Activated CD8-positive, alpha-beta memory T cell treated with anti-CD3 and anti-CD28 coated beads, Interleukin-2, amount 50 U/mL, for 4 hours (primary cell): ENCODE results near the gene ACTR1A.
"Not testable (repeated sequence)": the region's sequence is repeated elsewhere in the genome, so short reads cannot be mapped to it uniquely, and the experiment has no call there.

Experiments
- DNase-seq: peaks from one replicate; pipeline ENCODE4 v3.0.0-alpha.2; 2020

Gene ACTR1A

DNA sequence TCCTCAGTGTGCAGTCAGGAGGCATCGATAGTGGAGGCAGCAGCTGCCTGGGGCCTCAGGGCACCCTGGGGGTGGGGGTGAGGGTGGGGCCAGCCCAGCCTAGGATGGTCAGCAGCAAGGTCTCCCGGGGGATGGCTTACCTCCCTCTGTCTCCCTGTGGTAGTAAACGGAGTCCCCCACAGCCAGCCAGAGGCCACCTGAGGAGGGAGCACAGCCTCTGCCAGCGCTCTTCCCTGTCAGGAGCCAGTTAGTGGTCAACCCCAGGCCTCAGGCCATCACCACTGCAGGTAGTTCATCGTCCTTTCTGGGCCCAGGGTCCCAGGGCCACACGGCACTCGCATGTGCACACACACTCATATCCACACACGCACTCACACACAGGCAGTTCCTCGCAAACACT is 22.1 kb downstream of the ACTR1A start:
- DNase-seq: no peak

DNA sequence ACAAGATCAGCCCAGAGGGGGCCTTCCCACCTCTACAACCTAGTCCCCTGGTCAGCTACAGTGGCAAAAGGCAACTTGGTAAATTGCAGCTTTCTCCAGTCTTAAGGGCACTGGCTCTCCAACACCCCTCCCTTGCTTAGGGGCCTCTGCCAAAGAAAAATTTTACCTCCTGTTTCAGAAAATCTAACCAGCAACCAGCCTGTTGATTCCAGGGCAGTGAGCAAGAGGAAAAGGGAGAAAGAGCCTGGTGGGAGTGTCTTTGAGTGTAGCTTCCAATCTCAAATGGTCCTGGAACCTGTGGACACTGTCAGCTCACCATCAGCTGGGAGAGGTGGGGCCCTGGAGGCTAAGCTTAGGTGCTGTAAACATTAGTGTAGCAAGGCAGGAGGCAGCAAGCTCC is 22.9 kb downstream of the ACTR1A start:
- no peak for DNase-seq

DNA sequence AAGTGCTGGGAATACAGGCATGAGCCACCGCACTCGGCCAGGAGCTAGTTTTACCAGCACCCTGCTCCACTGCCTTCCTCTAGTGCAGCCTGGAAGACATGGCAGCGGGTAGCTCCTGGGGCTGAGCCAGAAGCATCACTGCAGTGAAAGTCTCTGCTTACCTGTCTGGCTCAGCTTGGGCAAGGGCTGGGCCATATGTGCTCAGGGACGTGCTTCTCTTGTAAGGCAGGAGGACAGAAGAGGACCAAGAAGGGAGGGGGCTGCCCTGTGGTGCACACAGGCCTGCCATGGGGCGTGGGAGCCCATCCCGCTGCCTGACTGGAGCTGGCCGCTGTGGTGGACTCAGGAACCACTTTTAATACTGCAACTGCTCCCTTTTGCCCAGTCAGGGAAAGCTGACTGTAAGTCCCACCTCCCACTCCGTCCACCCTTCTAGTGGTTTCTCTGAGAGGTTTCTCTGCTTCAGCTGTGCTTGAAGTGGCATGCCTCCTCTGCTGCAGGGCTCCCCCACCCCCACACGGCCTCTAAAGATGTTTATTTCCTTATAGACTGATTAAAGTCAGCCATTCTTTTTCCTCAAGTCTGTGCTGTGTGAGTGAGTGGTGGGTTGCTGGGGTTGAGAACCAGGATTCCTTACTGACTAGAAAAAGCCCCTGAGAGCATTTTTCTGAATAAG is 25.9 kb downstream of the ACTR1A start:
- DNase-seq: peak; percentile 30

DNA sequence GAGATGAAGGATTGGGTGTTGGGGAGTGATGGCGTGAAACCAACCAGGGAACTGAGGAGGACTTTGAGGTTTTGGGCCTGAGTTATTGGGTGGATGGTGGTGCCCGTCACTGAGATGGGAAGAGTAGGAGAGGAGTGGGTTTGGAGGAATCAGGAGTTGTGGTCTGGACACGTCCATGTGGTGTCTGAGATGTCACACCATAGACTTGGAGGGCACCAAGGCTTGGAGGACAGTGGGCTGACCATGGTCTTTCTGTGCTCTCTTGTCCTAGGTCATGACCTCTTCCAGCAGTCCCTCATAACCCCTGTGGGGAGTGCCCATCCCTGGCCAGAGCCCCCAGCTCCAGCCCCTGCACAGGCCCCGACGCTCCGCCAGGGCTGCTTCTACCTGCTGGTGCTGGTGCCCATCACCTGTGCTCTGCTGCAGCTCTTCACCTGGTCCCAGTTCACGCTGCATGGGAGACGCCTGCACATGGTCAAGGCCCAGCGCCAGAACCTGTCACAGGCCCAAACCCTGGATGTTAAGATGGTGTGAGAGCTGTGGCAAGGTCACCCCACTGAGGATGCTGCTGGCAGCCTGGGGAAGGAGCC is 27.0 kb downstream of the ACTR1A start:
- no peak for DNase-seq

DNA sequence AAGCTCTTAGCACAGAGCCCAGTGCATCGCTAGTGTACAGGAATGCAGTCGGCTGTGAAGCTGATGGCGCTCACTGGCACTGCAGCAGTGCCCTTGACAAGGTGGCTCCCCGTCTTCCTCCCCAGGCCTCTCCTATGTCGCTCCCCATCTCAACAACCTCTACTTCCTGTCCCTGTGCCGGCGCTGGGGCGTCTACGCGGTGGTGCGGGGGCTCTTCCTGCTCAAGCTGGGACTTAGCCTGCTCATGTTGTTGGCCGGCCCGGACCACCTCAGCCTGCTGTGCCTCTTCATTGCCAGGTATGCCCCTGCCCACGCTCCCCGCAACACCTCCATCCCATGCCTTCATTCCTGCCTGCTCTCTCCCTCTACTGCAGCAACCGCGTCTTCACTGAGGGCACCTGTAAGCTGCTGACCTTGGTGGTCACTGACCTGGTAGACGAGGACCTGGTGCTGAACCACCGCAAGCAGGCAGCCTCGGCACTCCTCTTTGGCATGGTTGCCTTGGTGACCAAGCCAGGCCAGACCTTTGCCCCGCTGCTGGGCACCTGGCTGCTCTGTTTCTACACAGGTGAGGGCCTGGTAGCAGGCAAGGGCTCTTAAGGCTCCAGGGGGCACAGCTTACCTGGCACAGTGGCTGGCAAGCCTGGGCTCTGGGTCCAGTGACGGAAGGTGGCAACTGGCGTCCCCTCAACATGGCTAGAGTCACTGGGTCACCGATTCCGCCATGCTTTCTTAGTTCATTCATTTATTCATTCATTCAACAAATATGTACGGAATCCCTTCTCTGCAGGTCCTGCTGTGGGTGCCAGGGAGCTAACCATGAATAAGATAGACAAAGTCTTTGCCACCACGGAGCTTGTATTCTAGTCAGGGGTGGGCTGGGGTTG is 28.8 kb downstream of the ACTR1A start:
- DNase-seq: peak; percentile 30

DNA sequence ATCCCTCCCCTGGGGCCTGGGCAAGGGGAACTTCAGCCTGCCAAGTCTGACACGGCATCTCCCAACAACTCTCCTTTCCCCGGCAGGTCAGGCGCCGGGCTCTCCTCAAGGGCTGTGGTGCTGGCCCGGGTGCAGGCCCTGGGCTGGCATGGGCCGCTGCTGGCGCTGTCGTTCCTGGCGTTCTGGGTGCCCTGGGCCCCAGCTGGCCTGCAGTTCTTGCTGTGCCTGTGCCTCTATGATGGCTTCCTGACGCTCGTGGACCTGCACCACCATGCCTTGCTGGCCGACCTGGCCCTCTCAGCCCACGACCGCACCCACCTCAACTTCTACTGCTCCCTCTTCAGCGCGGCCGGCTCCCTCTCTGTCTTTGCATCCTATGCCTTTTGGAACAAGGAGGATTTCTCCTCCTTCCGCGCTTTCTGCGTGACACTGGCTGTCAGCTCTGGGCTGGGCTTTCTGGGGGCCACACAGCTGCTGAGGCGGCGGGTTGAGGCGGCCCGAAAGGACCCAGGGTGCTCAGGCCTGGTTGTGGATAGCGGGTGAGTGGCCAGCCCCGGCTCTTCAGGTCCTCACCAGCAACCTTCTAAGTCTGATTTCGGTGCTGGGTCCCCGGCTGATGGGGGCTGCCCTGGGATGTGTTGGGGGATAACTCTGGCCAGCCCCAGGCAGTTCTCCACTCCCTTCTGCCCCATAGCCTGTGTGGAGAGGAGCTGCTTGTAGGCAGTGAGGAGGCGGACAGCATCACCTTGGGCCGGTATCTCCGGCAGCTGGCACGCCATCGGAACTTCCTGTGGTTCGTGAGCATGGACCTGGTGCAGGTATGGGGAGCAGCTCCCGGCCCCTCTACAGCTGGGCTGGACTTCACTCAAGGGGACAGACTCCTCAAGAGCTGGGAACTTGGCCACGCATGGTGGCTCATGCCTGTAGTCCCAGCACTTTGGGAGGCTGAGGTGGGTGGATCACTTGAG is 31.6 kb downstream of the ACTR1A start:
- DNase-seq: no peak

DNA sequence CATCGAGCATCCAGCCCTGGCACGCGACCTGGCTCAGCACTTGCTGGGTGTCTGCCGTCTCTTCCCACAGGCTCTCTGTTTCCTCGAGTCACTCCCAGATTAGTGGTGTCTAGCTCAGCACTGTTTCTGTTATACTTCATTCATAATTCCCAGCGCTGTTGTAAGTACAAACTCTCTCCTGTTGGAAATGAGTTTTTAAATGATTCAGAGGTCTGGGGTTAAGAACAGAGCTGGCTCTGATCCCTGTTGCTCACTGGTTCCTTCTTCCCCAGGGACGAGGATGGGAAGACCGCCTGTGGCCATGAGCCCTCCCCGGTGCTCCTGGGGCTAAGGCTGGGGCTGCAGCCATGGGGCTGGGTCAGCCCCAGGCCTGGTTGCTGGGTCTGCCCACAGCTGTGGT is 33.8 kb downstream of the ACTR1A start:
- DNase-seq: no peak

DNA sequence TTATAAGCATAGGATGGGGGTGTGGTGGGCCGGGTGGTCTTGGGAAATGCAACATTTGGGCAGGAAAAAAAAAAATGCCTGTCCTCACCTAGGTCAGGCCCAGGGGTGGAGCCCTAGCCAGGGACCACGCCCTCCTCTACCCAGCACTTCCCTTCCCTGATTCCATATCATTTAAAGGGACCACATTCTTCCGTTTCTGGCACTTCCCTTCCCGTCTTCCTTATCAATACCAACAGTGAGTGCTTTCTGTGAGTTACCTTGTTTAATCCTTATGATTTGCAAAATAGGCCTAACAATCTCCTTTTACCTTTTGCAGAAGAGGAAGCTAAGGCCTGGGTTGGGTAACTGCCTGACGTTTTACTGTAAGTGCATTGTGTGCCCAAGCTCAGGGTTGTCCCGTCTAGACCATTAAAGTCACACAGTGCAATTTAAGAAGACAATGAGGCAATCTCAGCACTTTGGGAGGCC is 34.5 kb downstream of the ACTR1A start:
- DNase-seq: no peak

DNA sequence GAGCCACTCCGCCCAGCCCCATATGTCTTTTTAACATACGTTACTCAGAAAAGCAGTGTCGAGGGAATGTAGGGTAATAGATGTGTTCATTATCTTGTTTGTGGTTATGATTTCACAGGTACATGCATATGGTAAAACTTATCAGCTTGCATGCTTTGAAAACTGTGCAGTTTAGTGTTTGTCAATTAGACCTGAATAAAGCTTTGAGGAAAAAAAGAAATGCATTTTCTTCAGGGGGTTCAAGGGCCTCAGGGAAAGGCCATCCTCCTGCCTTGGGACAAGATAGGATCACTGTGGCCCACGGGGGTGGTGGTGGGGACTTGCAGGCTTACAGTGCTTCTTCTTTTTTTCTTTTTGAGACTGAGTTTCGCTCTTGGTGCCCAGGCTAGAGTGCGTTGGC is 35.2 kb downstream of the ACTR1A start:
- no peak for DNase-seq

DNA sequence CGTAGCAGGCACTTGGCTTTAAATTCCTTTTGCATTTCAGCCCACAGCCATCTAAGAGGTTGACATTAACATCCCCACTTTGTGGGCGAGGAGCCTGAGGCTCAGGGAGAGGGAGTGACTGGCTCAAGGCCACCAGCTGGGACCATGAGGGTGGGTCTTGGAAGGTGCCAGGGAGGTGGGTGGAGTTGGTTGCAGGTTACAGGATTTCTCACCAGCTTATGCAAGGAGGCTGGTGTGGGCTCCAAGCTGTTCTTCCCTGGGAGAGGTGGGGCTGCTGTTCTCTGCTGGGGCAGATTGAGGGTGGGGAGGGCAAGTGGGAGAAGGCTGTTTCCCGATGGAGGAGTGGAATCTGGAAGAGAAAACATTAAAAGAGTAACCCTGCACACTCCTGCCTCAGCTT is 37.0 kb downstream of the ACTR1A start:
- DNase-seq: no peak

DNA sequence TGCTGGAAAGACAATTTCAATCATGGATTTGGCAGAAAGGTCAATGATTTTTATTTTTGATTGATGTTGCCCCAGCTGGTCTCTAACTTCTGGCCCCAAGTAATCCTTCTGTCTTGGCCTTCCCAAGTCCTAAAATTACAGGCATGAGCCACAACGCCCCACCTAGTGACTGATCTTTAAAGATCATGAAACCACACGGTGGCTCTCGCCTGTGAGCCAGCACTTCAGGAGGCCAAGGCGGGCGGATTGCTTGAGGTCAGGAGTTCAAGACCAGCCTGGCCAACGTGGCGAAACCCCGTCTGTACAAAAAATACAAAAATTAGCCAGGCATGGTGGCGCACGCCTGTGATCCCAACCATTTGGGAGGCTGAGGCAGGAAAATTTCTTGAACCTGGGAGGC is 38.5 kb downstream of the ACTR1A start:
- no peak for DNase-seq

DNA sequence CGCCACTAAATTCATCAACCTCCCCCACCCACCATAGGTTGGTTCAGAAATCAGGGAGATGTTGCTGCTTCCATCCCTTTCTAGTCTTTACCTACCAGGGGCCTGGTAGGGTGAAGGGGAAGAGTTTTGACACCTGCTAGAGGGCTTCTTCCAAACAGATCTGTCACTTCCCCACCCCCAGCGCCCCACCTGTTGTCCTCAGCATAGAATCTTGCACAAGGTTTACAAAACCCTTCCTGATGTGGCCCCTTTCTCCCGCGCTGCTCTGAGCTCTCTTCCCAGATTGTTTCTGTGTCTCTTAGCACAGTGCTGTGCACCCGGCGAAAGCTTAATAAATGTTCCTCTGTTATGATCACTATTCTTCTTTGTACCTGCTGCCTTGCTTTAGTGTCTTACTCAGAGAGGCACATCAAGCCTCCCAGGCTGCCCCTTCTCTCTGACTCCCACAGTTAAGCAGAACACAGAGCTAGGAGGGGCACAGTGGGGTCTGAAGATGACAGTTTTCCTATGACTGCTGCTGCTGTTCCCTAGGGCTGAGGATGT is 39.9 kb downstream of the ACTR1A start:
- no peak for DNase-seq

DNA sequence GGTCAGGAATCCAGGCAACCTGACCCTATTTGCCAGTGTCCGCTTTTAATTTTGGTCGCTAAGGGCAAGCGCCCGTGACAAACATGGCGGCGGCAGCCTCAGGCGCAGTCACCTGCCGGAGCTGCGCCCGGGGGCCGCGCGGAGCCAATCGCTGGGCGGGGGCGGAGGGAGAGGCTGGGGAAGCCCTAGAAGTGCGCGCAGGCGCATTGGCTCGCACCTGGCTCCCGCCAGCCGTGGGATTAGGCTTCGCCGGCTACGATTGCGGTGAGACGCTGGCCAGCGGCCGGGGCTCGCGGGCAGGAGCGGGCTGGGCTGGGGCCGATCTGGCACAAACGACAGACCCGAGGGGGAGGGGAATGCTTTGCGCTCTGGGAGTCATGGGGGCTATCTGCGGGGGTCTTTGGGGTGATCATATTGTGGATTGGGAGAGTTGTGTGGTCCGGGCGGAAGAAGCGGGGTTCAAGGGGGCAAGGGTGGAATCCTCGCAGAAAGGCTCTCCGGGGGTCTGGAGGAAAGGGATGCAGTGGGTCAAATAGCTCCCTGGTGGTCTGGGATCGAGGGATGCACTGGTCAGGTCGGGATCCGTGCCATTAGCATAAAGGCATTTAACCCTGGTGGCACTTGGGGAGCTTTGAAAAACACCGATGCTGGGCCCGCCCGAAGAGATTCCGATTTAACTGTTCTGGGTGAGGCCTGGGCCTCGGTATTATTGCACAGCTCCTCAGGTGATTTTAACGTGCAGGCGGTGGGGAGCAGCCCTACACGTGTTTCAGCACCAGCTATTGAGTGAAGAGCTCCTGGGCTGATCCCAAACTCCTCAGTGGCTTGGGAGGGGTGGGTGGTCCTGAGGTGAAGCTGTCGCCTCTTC is 41.1 kb downstream of the ACTR1A start:
- peak; percentile 93 for DNase-seq

DNA sequence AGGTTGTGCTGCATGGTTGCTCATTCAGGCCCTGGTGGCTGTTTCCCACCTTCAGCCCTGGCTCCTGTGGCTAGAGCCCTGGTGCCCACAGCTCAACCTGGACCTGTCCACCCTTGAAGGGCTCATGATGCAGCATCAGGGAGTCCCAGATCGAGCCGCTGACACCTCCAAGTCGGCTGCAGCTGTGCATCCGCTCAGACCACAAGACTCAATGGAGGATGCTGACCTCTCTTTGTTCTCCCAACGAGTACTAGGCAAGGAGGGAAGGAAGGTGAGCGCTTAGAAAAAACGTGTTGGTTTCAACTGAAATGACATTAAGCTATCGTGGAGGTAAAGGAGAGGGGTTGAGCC is 41.7 kb downstream of the ACTR1A start:
- DNase-seq: no peak

DNA sequence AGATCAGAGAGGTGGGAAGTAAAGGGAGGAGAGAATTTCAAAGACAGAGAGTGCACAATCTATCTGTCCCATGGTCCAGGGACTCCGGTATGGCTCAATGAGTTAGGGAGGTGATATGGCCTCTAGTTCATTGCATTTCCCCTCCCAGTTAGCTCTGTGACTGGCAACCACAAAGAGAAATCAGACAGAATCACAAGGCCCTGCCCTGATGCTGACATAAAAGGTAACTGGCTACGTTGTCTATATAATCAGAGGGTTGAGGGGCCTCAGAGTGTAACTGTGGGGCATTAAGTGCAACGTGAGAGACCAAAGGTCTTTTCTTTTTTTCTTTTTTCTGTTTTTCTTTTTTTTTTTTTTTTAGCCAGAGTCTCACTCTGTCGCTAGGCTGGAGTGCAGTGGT is 43.9 kb downstream of the ACTR1A start:
- DNase-seq: no peak

DNA sequence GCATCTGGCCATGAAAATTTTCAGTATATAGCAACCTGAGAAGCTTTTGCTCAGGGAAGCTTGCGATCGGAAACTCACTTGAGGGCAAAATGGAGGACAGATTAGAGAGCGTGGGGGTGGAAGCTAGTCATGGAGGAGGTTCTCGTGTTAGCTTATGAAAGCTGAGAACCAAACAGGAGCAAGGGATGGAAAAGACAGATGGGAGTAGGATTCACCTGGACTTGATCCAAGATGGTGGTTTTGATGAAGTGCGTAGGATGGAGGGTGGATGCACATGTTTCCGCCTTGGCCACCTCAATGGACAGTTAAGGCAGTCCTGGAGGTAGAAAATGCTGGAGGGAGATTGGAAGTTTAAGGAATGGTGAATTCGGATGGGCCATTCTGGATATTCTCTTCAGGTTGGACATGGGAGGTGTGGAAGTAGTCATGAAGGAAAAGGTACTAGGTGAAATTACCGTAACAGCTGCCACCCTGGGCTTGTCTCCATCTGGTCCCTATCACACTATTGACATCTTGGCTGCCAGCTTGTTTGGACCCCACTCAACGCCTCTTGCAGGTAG is 44.8 kb downstream of the ACTR1A start:
- no peak for DNase-seq

DNA sequence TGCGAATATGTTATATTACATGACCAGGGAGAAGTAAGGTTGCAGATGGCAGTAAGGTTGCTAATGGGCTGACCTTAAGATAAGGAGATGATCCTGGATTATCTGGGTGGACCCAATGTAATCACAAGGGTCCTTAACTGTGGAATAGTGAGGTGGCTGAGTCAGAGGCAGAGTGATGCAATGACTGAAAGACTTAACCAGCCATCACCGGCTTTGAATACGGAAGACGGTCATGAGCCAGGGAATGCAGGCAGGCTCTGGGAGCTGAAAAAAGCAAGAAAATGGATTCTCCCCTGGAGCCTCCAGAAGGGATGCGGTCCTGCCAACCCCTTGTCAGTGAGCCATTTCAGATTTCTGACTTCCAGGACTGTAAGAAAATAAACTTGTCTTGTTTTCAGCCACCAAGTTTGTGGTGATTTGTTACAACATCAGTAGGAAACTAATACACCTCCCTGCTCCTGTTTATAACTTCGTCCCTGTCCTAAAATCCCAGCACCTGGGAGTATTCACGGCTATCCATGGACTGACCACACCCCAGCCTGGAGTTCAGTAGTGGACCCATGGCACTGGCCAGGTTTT is 46.5 kb downstream of the ACTR1A start:
- DNase-seq: no peak

DNA sequence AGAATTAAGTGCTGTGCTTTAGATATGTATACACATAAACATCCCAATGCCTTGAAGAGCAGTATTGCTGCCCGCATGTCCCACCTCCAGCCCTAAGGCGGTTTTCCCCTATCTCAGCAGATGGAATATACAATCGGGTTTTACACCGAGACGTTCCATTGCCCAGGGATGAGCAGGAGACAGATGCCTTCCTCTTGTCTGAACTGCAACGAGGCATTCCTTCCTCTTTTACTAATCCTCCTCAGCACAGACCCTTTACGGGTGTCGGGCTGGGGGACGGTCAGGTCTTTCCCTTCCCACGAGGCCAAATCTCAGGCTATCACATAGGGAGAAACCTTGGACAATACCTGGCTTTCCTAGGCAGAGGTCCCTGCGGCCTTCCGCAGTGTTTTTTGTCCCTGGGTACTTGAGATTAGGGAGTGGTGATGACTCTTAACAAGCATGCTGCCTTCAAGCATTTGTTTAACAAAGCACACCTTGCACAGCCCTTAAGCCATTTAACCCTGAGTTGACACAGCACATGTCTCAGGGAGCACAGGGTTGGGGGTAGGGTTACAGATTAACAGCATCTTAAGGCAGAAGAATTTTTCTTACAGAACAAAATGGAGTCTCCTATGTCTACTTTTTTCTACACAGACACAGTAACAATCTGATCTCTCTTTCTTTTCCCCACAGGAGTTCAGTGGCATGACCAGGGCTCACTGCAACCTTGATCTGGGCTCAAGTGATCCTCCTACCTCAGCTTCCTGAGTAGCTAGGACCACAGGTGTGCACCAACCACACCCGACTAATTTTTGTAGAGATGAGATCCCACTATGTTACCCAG is 47.6 kb downstream of the ACTR1A start:
- DNase-seq: not testable (repeated sequence)

DNA sequence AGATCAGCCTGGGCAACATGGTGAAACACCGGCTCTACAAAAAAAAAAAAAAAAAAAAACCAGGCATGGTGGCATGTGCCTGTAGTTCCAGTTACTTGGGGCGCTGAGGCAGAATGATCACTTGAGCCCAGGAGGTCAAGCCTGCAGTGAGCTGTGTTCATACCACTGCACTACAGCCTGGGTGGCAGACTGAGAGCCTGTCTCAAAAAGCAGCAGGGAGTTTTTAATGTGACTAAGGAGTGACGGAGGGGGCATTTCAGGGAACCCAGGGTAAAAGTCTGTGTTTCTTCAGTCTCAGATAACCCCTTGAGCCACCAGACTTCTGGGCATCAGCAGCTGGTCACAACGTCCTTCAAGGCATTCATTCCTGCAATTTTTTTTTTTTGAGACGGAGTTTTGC is 49.0 kb downstream of the ACTR1A start:
- DNase-seq: no peak
